Keratinocyte (primary cell): ENCODE results near the gene ZNF268. TPM values are rescaled to one million over a fixed set of nuclear protein-coding genes. Genes with fewer than 3 reads are reported as not detected.

Experiments
- DNase-seq: peaks from one replicate; pipeline ENCODE4 v3.0.0-alpha.2; 2011; ENCODE audit warnings: low read depth, missing footprints, low spot score
- FAIRE-seq: peaks from 2 replicates; lab custom pipeline; 2011; peaks lifted over from hg19 to GRCh38; lab: Jason Lieb, UNC
- H2AFZ ChIP-seq: 2 replicates; pipeline ENCODE4 v1.6.0; 2012; ENCODE audit warnings: low read length, control low read depth, inconsistent platforms; ENCODE audit not compliant: control insufficient read depth
- H3K27ac ChIP-seq: 2 replicates; pipeline ENCODE4 v1.5.1; 2011; ENCODE audit warnings: low read length; ENCODE audit not compliant: control insufficient read depth, insufficient read depth
- H3K27me3 ChIP-seq: 3 replicates; pipeline ENCODE4 v1.6.0; 2011; ENCODE audit warnings: low read length; ENCODE audit not compliant: control insufficient read depth, insufficient read depth; ENCODE audit errors: extremely low read depth
- H3K36me3 ChIP-seq, 2 experiments: 2 replicates in 1 of 2; 3 replicates in 1 of 2; pipeline ENCODE4 v1.5.1; 2011; ENCODE audit warnings: low read length in 2 of 2, mild to moderate bottlenecking in 1 of 2; ENCODE audit not compliant: control insufficient read depth in 2 of 2, insufficient read depth in 2 of 2; ENCODE audit errors: extremely low read depth in 1 of 2
- H3K4me1 ChIP-seq: 3 replicates; pipeline ENCODE4 v1.5.1; 2011; ENCODE audit warnings: low read length; ENCODE audit not compliant: control insufficient read depth, insufficient read depth; ENCODE audit errors: extremely low read depth
- H3K4me2 ChIP-seq: 3 replicates; pipeline ENCODE4 v1.6.0; 2011; ENCODE audit warnings: low read depth, low read length; ENCODE audit not compliant: control insufficient read depth, insufficient read depth; ENCODE audit errors: extremely low read depth
- H3K4me3 ChIP-seq, 3 experiments: fragments of 200-600 bp in 1 of 3; sonication (generic) in 1 of 3; 2 replicates in 2 of 3; 3 replicates in 1 of 3; pipeline ENCODE4 v1.5.1; 2011 to 2016; ENCODE audit warnings: low read length in 3 of 3, mild to moderate bottlenecking in 3 of 3, control low read depth in 2 of 3, inconsistent platforms in 1 of 3, low read depth in 1 of 3, mixed read lengths in 1 of 3, mixed run types in 1 of 3, moderate library complexity in 1 of 3; ENCODE audit not compliant: control insufficient read depth in 2 of 3, insufficient read depth in 2 of 3; ENCODE audit errors: extremely low read depth in 1 of 3
- H3K79me2 ChIP-seq: 2 replicates; pipeline ENCODE4 v1.6.0; 2012; ENCODE audit warnings: low read length; ENCODE audit not compliant: control insufficient read depth, insufficient read depth
- H3K9ac ChIP-seq: 3 replicates; pipeline ENCODE4 v1.6.0; 2011; ENCODE audit warnings: low read length; ENCODE audit not compliant: control insufficient read depth, insufficient read depth; ENCODE audit errors: extremely low read depth
- H3K9me1 ChIP-seq: 3 replicates; pipeline ENCODE4 v1.6.0; 2011; ENCODE audit warnings: low read length; ENCODE audit not compliant: control insufficient read depth, insufficient read depth; ENCODE audit errors: extremely low read depth
- H3K9me3 ChIP-seq: 2 replicates; pipeline ENCODE4 v1.5.1; 2012; ENCODE audit warnings: low read depth, low read length; ENCODE audit not compliant: control insufficient read depth
- H4K20me1 ChIP-seq: 3 replicates; pipeline ENCODE4 v1.6.0; 2011; ENCODE audit warnings: low read length; ENCODE audit not compliant: control insufficient read depth, insufficient read depth; ENCODE audit errors: extremely low read depth
- EZH2 ChIP-seq: IDR thresholded peaks from one replicate; pipeline ENCODE4 v1.6.1; 2012; ENCODE audit warnings: inconsistent platforms, mild to moderate bottlenecking, low read length, moderate library complexity
- dilution Hi-C: fragments of 300-500 bp; cut with MboI; formaldehyde crosslinking; loops from one replicate; pipeline ENCODE4 v1.7.0; 2020; ENCODE audit warnings: low sequenced_read_pairs; ENCODE audit not compliant: extremely low pct_ligation_motif_present
- polyA plus RNA-seq, 5 experiments: library from polyadenylated mRNA; depleted of rRNA in 3 of 5; stranded (reverse) in 3 of 5; stranded (forward) in 1 of 5; unstranded in 1 of 5; fragments of >200 nt; gene quantifications; 1 replicate in 1 of 5; 2 replicates in 3 of 5; 3 replicates in 1 of 5; pipeline versions ENCODE4 v1.2.1 to v1.2.3, GENCODE V29; 2011 to 2012; ENCODE audit warnings: missing spikeins in 2 of 5, low read depth in 1 of 5, low replicate concordance in 1 of 5
- TF ChIP-seq, protein P1 (sequence below), 3 experiments: IDR thresholded peaks in 1 of 3; conservative IDR thresholded peaks in 1 of 3; optimal IDR thresholded peaks in 1 of 3; 2 replicates in 2 of 3; 3 replicates in 1 of 3; pipeline versions ENCODE3 to v1.5.1; 2011; ENCODE audit warnings: low read length in 3 of 3, mild to moderate bottlenecking in 3 of 3, moderate library complexity in 2 of 3, control low read depth in 1 of 3, inconsistent platforms in 1 of 3; ENCODE audit not compliant: insufficient read depth in 2 of 3; ENCODE audit errors: extremely low read depth in 1 of 3

ZNF268 gene
- polyA plus RNA-seq, 1 donor (not counting 4 experiments of a cell fraction or from before 2014, with no cell fraction given): 9.4 TPM

- TF ChIP-seq, protein P1, sequence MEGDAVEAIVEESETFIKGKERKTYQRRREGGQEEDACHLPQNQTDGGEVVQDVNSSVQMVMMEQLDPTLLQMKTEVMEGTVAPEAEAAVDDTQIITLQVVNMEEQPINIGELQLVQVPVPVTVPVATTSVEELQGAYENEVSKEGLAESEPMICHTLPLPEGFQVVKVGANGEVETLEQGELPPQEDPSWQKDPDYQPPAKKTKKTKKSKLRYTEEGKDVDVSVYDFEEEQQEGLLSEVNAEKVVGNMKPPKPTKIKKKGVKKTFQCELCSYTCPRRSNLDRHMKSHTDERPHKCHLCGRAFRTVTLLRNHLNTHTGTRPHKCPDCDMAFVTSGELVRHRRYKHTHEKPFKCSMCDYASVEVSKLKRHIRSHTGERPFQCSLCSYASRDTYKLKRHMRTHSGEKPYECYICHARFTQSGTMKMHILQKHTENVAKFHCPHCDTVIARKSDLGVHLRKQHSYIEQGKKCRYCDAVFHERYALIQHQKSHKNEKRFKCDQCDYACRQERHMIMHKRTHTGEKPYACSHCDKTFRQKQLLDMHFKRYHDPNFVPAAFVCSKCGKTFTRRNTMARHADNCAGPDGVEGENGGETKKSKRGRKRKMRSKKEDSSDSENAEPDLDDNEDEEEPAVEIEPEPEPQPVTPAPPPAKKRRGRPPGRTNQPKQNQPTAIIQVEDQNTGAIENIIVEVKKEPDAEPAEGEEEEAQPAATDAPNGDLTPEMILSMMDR (optimal IDR thresholded peaks at IDR 0.05 in 1 of 3, IDR thresholded peaks at IDR 0.05 in 1 of 3, conservative IDR thresholded peaks at IDR 0.05 in 1 of 3; ENCODE audit: extremely low read depth in 1 of 3, insufficient read depth in 2 of 3, low read length in 3 of 3): no peak
- no peak for TF ChIP-seq EZH2
- dilution Hi-C loops: no loop called here
- Histone ChIP-seq H3K9me1 (no peaks in the 10 kb centered on the region), H3K4me2 (no peak overlapping the region), H3K4me1 (no peaks in the 10 kb centered on the region), H4K20me1 (no peaks in the 10 kb centered on the region), H3K4me3 (no peak overlapping the region), H3K79me2 (peaks cover 3% of the 10 kb centered on the region), H3K9ac (no peak overlapping the region), H3K36me3 (peaks cover 31 to 34% of the 10 kb centered on the region in 2 experiments), H3K9me3 (peaks cover 36% of the 10 kb centered on the region), H3K27ac (no peak overlapping the region), H2AFZ (no peak overlapping the region), H3K27me3 (no peaks in the 10 kb centered on the region)
- DNase-seq (no peak), FAIRE-seq (no peak)
Measured at GRCh38 chr12:133190176-133190575, 8.9 kb downstream of the ZNF268 start.

DNA sequence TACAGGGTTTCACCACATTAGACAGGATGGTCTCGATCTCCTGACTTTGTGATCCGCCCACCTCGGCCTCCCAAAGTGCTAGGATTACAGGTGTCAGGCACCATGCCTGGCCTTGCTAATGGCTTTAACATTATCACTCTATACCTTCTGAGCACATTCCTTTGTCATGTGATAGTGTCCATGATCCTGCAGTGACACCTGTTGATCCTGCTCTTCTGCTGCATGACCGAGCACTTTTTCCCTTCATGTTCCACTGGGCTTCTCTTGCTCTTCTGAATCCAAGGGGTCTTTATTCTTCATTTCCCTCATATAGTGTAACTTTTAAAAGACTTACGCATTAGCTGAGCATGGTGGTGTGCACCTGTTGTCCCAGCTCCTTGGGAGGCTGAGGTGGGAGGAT is 11.6 kb downstream of the ZNF268 start:
- H3K79me2 ChIP-seq: no peaks in the 10 kb centered on the region
- FAIRE-seq: no peak
- H3K27me3 ChIP-seq: no peaks in the 10 kb centered on the region
- TF ChIP-seq EZH2: no peak
- TF ChIP-seq, protein P1 (optimal IDR thresholded peaks at IDR 0.05 in 1 of 3, IDR thresholded peaks at IDR 0.05 in 1 of 3, conservative IDR thresholded peaks at IDR 0.05 in 1 of 3; ENCODE audit: extremely low read depth in 1 of 3, insufficient read depth in 2 of 3, low read length in 3 of 3): no peak
- peaks cover 25% of the 10 kb centered on the region in 2 experiments for H3K36me3 ChIP-seq
- no peaks in the 10 kb centered on the region for H3K4me1 ChIP-seq
- H4K20me1 ChIP-seq: no peaks in the 10 kb centered on the region
- H2AFZ ChIP-seq: no peak overlapping the region
- H3K9ac ChIP-seq: no peak overlapping the region
- H3K9me1 ChIP-seq: no peaks in the 10 kb centered on the region
- no peak overlapping the region for H3K4me2 ChIP-seq
- peaks cover 31% of the 10 kb centered on the region for H3K9me3 ChIP-seq
- no peak overlapping the region for H3K4me3 ChIP-seq
- DNase-seq: no peak
- H3K27ac ChIP-seq: no peak overlapping the region
- dilution Hi-C loops: no loop called here
